EH (cell line): ENCODE data around the gene APOC1.
"Not testable (repeated sequence)": the region's sequence is repeated elsewhere in the genome, so short reads cannot be mapped to it uniquely, and the experiment has no call there.

Experiments used
- DNase-seq: peaks from one replicate; pipeline ENCODE4 v3.0.0-alpha.2; 2015; ENCODE audit warnings: low read depth

The APOC1 gene

GRCh38 chr19:44913512-44914432 lies 636 bp upstream of the APOC1 start:
- DNase-seq: not testable (repeated sequence)

GRCh38 chr19:44924243-44924725 lies 9.9 kb downstream of the APOC1 start:
- no peak for DNase-seq

- DNase-seq: peak; percentile 72
Observed at GRCh38 chr19:44925114-44925891, 10.9 kb downstream of the APOC1 start.

- DNase-seq: not testable (repeated sequence)
Observed at GRCh38 chr19:44926245-44927077, 12.1 kb downstream of the APOC1 start.

- DNase-seq: peak; percentile 67
Observed at GRCh38 chr19:44927746-44928145, 13.3 kb downstream of the APOC1 start.

GRCh38 chr19:44930088-44930487 lies 15.7 kb downstream of the APOC1 start:
- no peak for DNase-seq

GRCh38 chr19:44931541-44931940 lies 17.1 kb downstream of the APOC1 start:
- DNase-seq: no peak

- no peak for DNase-seq
Observed at GRCh38 chr19:44939668-44940067, 25.3 kb downstream of the APOC1 start.

- DNase-seq: no peak
Observed at GRCh38 chr19:44942067-44942571, 27.7 kb downstream of the APOC1 start, which contains the start of gene APOC4. Gene APOC4 (plus strand): TSS chr19:44942237. CDS start chr19:44942278, 41 bp downstream.

GRCh38 chr19:44943801-44944249 lies 29.4 kb downstream of the APOC1 start:
- no peak for DNase-seq

- DNase-seq: no peak
Observed at GRCh38 chr19:44947041-44947581, 32.7 kb downstream of the APOC1 start.

- DNase-seq: no peak
Observed at GRCh38 chr19:44948237-44948636, 33.8 kb downstream of the APOC1 start.

- no peak for DNase-seq
Observed at GRCh38 chr19:44948763-44949374, 34.5 kb downstream of the APOC1 start.

GRCh38 chr19:44949550-44949949 lies 35.1 kb downstream of the APOC1 start:
- no peak for DNase-seq

- DNase-seq: peak; percentile 78
Observed at GRCh38 chr19:44951179-44952159, 37.1 kb downstream of the APOC1 start.

- no peak for DNase-seq
Observed at GRCh38 chr19:44954278-44954648, 39.9 kb downstream of the APOC1 start.

GRCh38 chr19:44954649-44955504 lies 40.5 kb downstream of the APOC1 start, which contains the start of gene CLPTM1:
Gene CLPTM1 (plus strand): TSS chr19:44955380. CDS start chr19:44955396, 16 bp downstream.
- DNase-seq: peak; percentile 97
